Endothelial cell of umbilical vein (primary cell): ENCODE data around the gene ALOX15. TPM values are rescaled to one million over a fixed set of nuclear protein-coding genes. Genes with fewer than 3 reads are reported as not detected.

Source experiments
- BruUV-seq: library from RNA; stranded (reverse); fragments of 400-500 nt; replicated peaks from 2 replicates; lab custom pipeline; 2021; lab: Mats Ljungman, UMichigan
- CTCF ChIA-PET: fragments of 300-600, 350-600 bp; sonication (Branson Sonifier 250); formaldehyde crosslinking; loops from one replicate; lab custom pipeline; 2021; ENCODE audit warnings: antibody characterized with exemption, inconsistent platforms; lab: Charles Lee
- POLR2A ChIA-PET: fragments of 300-600, 350-600 bp; sonication (Branson Sonifier 250); formaldehyde crosslinking; loops from one replicate; lab custom pipeline; 2021; ENCODE audit warnings: antibody characterized with exemption, inconsistent platforms; lab: Charles Lee
- DNase-seq: peaks from one replicate; pipeline ENCODE4 v3.0.0-alpha.2; 2011; ENCODE audit warnings: low read depth, low spot score
- FAIRE-seq: peaks from 2 replicates; lab custom pipeline; 2011; peaks lifted over from hg19 to GRCh38; lab: Jason Lieb, UNC
- H2AFZ ChIP-seq: 2 replicates; pipeline ENCODE4 v1.6.0; 2012; ENCODE audit warnings: low read depth, low read length, control low read depth, inconsistent platforms
- H3K27ac ChIP-seq: 2 replicates; pipeline ENCODE4 v1.5.1; 2011; ENCODE audit warnings: low read depth, mild to moderate bottlenecking, control low read depth, low read length, moderate library complexity; ENCODE audit not compliant: insufficient read depth
- H3K27me3 ChIP-seq, 2 experiments: 2 replicates each; pipeline versions ENCODE4 v1.6.0 to v1.6.1; 2011; ENCODE audit warnings: low read length in 2 of 2, mixed read lengths in 1 of 2; ENCODE audit not compliant: control insufficient read depth in 2 of 2, insufficient read depth in 2 of 2
- H3K36me3 ChIP-seq, 2 experiments: 2 replicates in 1 of 2; 3 replicates in 1 of 2; pipeline ENCODE4 v1.5.1; 2011; ENCODE audit warnings: low read length in 2 of 2, mild to moderate bottlenecking in 1 of 2, moderate library complexity in 1 of 2; ENCODE audit not compliant: control insufficient read depth in 2 of 2, insufficient read depth in 2 of 2; ENCODE audit errors: extremely low read depth in 1 of 2
- H3K4me1 ChIP-seq: 3 replicates; pipeline ENCODE4 v1.5.1; 2011; ENCODE audit warnings: mild to moderate bottlenecking, low read length; ENCODE audit not compliant: control insufficient read depth, insufficient read depth; ENCODE audit errors: extremely low read depth
- H3K4me2 ChIP-seq: 2 replicates; pipeline ENCODE4 v1.6.1; 2011; ENCODE audit warnings: low read length, control low read depth, mixed read lengths; ENCODE audit not compliant: insufficient read depth
- H3K4me3 ChIP-seq, 3 experiments: fragments of 200-600 bp in 1 of 3; sonication (generic), shearing (Covaris generic) in 1 of 3; replicated peaks in 1 of 3; 2 replicates each; pipeline ENCODE4 v1.5.1; 2011 to 2016; ENCODE audit warnings: control low read depth in 3 of 3, low read length in 3 of 3, mild to moderate bottlenecking in 2 of 3, inconsistent platforms in 1 of 3, low read depth in 1 of 3, moderate library complexity in 1 of 3; ENCODE audit not compliant: insufficient read depth in 1 of 3
- H3K79me2 ChIP-seq: 2 replicates; pipeline ENCODE4 v1.6.0; 2012; ENCODE audit warnings: low read length, inconsistent platforms; ENCODE audit not compliant: control insufficient read depth, insufficient read depth
- H3K9ac ChIP-seq: replicated peaks from 2 replicates; pipeline ENCODE3; 2011; ENCODE audit warnings: low read length, control low read depth; ENCODE audit not compliant: insufficient read depth; ENCODE audit errors: extremely low read depth
- H3K9me1 ChIP-seq: replicated peaks from 3 replicates; pipeline ENCODE4 v1.6.0; 2011; ENCODE audit warnings: mild to moderate bottlenecking, low read length; ENCODE audit not compliant: control insufficient read depth, insufficient read depth; ENCODE audit errors: extremely low read depth
- H3K9me3 ChIP-seq: replicated peaks from 2 replicates; pipeline ENCODE4 v1.5.1; 2012; ENCODE audit warnings: low read length, inconsistent platforms; ENCODE audit not compliant: control insufficient read depth, insufficient read depth
- H4K20me1 ChIP-seq: replicated peaks from 2 replicates; pipeline ENCODE3; 2011; ENCODE audit warnings: mild to moderate bottlenecking, low read length; ENCODE audit not compliant: control insufficient read depth, insufficient read depth; ENCODE audit errors: extremely low read depth
- CTCF ChIP-seq, 2 donors: IDR thresholded peaks; 1 replicate in 1 of 2; 2 replicates in 1 of 2; pipeline ENCODE4 v1.5.1; 2011; ENCODE audit warnings: low read length in 2 of 2, mild to moderate bottlenecking in 2 of 2, moderate library complexity in 2 of 2, control low read depth in 1 of 2, inconsistent platforms in 1 of 2, low read depth in 1 of 2; ENCODE audit not compliant: insufficient read depth in 1 of 2; ENCODE audit errors: extremely low read depth in 1 of 2
- EZH2 ChIP-seq: IDR thresholded peaks from 2 replicates; pipeline ENCODE4 v1.6.1; 2012; ENCODE audit warnings: borderline replicate concordance, low read depth, mild to moderate bottlenecking, moderate library complexity, low read length, inconsistent platforms; ENCODE audit not compliant: severe bottlenecking
- FOS ChIP-seq: IDR thresholded peaks from 2 replicates; pipeline ENCODE4 v1.6.1; 2011; ENCODE audit warnings: mild to moderate bottlenecking, low read length, moderate library complexity, borderline replicate concordance; ENCODE audit not compliant: insufficient read depth
- GATA2 ChIP-seq: IDR thresholded peaks from 2 replicates; pipeline ENCODE4 v1.7.0; 2011; ENCODE audit warnings: low read depth, mild to moderate bottlenecking, moderate library complexity, mixed read lengths, low read length; ENCODE audit not compliant: insufficient read length, insufficient read depth
- JUN ChIP-seq: IDR thresholded peaks from 2 replicates; pipeline ENCODE4 v1.6.1; 2011; ENCODE audit warnings: borderline replicate concordance, low read depth; ENCODE audit not compliant: insufficient read length, insufficient read depth
- MYC ChIP-seq: IDR thresholded peaks from one replicate; pipeline ENCODE4 v1.6.1; 2011; ENCODE audit warnings: mild to moderate bottlenecking, low read depth, low read length
- POLR2AphosphoS5 ChIP-seq: IDR thresholded peaks from 2 replicates; pipeline ENCODE4 v1.6.1; 2012; ENCODE audit warnings: low read depth, mild to moderate bottlenecking, control low read depth, low read length, moderate library complexity; ENCODE audit not compliant: insufficient read depth
- dilution Hi-C: fragments of 300-500 bp; cut with MboI; formaldehyde crosslinking; loops from one replicate; pipeline ENCODE4 v1.15.0; 2019; ENCODE audit warnings: low sequenced_read_pairs; ENCODE audit not compliant: extremely low pct_ligation_motif_present
- intact Hi-C: fragments of 100-400 bp; cut with micrococcal nuclease; formaldehyde crosslinking; loops from one replicate; pipeline ENCODE4 v1.10.0; 2022
- polyA plus RNA-seq, 4 experiments: library from polyadenylated mRNA; depleted of rRNA in 3 of 4; stranded (reverse) in 3 of 4; unstranded in 1 of 4; fragments of >200 nt; gene quantifications; 2 replicates each; pipeline versions ENCODE4 v1.2.1 to v1.2.3, GENCODE V29; 2011 to 2012; ENCODE audit warnings: missing spikeins in 1 of 4
- total RNA-seq: library from RNA; stranded (reverse); gene quantifications from 2 replicates; pipeline ENCODE4 v1.2.3, GENCODE V29; 2021
- TF ChIP-seq, protein P1 (sequence below): IDR thresholded peaks from 2 replicates; pipeline ENCODE4 v1.6.1; 2011; ENCODE audit not compliant: insufficient read depth, insufficient read length

The ALOX15 gene
- total and polyA plus RNA-seq, 2 donors (not counting 3 experiments of a cell fraction or from before 2014, with no cell fraction given), result not detected

- CTCF ChIA-PET, result interaction anchor here (1.5 to 5.1 kb wide), 2 partner anchors 43 to 45 kb away, joined by 5 to 32 read pairs; no protein-coding TSS in a partner anchor
- FAIRE-seq, result no peak
- no peaks in the 10 kb centered on the region for H4K20me1 ChIP-seq
Measured at GRCh38 chr17:4610162-4610561, 31.3 kb downstream of the ALOX15 start.

GRCh38 chr17:4609761-4610160 lies 31.7 kb downstream of the ALOX15 start:
- ChIA-PET POLR2A (interaction anchor here (0.6 kb wide), 1 partner anchor 329 kb away, joined by 5 read pairs; no protein-coding TSS in a partner anchor), CTCF (interaction anchor here (1.5 to 5.1 kb wide), 2 partner anchors 42 to 45 kb away, joined by 5 to 32 read pairs; no protein-coding TSS in a partner anchor)
- DNase-seq (no peak), FAIRE-seq (no peak)
- no peaks in the 10 kb centered on the region for H3K36me3 ChIP-seq
- intact Hi-C loops (no loop called here), dilution Hi-C loops (no loop called here)
- no peak overlapping the region for H3K27ac ChIP-seq
- H4K20me1 ChIP-seq, result no peaks in the 10 kb centered on the region
- no peak overlapping the region for H2AFZ ChIP-seq
- BruUV-seq, result no TSS peak
- no peak overlapping the region for H3K4me2 ChIP-seq
- H3K9ac ChIP-seq, result no peak overlapping the region
- TF ChIP-seq MYC (no peak), CTCF (IDR thresholded peaks at IDR 0.05; ENCODE audit: extremely low read depth in 1 of 2, insufficient read depth in 1 of 2, low read depth in 1 of 2, low read length in 2 of 2) (no peak), FOS (no peak), EZH2 (no peak), JUN (no peak), GATA2 (no peak), POLR2AphosphoS5 (no peak)
- TF ChIP-seq, protein P1, sequence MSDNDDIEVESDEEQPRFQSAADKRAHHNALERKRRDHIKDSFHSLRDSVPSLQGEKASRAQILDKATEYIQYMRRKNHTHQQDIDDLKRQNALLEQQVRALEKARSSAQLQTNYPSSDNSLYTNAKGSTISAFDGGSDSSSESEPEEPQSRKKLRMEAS, result no peak
- H3K4me3 ChIP-seq, result no peak overlapping the region
- peaks cover 4% of the 10 kb centered on the region for H3K4me1 ChIP-seq
- H3K27me3 ChIP-seq, result peaks cover 8 to 13% of the 10 kb centered on the region in 2 experiments
- no peaks in the 10 kb centered on the region for H3K79me2 ChIP-seq
- no peaks in the 10 kb centered on the region for H3K9me1 ChIP-seq
- no peaks in the 10 kb centered on the region for H3K9me3 ChIP-seq

More at GRCh38 chr17:4610162-4610561, 31.3 kb downstream of the ALOX15 start:
- H3K79me2 ChIP-seq, result no peaks in the 10 kb centered on the region
- no peak overlapping the region for H3K4me3 ChIP-seq
- no peaks in the 10 kb centered on the region for H3K36me3 ChIP-seq
- H3K9me1 ChIP-seq, result no peaks in the 10 kb centered on the region
- dilution Hi-C loops, result no loop called here
- no peak overlapping the region for H3K27ac ChIP-seq
- H3K4me1 ChIP-seq, result peaks cover 4% of the 10 kb centered on the region
- no TSS peak for BruUV-seq
- POLR2A ChIA-PET, result interaction anchor here (0.6 kb wide), 1 partner anchor 330 kb away, joined by 5 read pairs; no protein-coding TSS in a partner anchor
- H3K27me3 ChIP-seq, result peaks cover 8 to 13% of the 10 kb centered on the region in 2 experiments
- no peaks in the 10 kb centered on the region for H3K9me3 ChIP-seq
- no peak for TF ChIP-seq EZH2
- no peak for TF ChIP-seq JUN
- no peak overlapping the region for H3K4me2 ChIP-seq
- intact Hi-C loops, result no loop called here
- no peak overlapping the region for H3K9ac ChIP-seq
- DNase-seq, result no peak
- no peak overlapping the region for H2AFZ ChIP-seq
